GM18502 (cell line): ENCODE measurements around the gene SLC28A2.
"Not testable (repeated sequence)": the region's sequence is repeated elsewhere in the genome, so short reads cannot be mapped to it uniquely, and the experiment has no call there.

Experiments
- ATAC-seq: cut with Tn5 transposase; IDR thresholded peaks from one replicate; pipeline ENCODE4 v1.9.1; 2021; ENCODE audit warnings: mild to moderate bottlenecking; ENCODE audit not compliant: unreplicated experiment, poor library complexity

Gene SLC28A2

DNA sequence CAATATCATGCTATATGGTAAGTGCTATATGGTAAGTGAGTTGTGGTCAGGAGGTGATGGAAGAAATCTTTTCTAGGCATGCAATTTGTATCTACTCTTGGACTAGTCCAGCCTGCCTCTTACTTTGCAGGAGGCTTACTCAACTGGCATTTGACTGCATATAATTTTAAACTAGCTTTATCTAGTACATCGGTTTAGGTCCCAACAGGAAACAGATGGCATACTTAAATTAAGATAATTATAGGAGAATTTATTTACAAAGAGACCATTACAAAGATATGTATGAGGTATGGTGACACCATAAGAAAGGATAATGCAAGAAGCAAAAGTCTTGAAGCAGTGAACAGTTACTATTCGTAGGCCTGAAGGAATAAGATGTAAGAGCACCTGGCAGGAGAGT lies 7.8 kb downstream of the SLC28A2 start:
- no peak for ATAC-seq

DNA sequence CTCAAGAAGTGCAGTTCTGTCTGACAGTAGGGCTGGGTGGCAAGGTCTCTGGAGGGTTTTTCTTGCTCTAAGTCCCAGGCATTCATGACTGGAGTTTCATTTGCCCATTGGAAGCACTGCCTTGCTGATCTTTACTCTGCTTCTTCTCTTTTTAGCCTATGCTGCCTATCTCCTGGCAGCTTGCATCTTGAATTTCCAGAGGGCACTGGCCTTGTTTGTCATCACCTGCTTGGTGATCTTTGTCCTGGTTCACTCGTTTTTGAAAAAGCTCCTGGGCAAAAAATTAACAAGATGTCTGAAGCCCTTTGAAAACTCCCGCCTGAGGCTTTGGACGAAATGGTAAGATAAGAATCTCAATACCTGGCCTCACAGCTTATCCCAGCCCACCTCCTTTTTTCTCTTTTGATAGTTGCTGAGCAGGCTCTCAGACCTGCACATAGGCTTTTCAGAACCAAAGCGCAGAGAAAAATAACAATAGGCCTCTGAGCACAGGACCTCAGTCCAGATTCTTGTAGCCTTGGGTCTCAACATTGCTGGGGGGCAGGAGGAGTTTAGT lies 10.9 kb downstream of the SLC28A2 start:
- no peak for ATAC-seq

DNA sequence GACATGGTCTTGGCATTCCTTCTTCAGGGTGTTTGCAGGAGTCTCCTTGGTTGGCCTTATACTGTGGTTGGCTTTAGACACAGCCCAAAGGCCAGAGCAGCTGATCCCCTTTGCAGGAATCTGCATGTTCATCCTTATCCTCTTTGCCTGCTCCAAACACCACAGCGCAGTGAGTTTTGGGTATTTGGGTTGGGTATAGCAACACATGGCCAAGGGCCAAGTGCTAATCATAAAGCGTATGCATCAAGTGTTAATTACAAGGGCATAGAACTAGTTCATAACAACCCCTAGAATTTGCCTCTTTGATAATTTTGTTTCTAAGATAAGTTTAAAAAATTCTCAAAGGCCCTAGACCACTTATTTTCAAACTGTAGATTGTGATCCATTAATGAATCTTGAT lies 11.8 kb downstream of the SLC28A2 start:
- no peak for ATAC-seq

DNA sequence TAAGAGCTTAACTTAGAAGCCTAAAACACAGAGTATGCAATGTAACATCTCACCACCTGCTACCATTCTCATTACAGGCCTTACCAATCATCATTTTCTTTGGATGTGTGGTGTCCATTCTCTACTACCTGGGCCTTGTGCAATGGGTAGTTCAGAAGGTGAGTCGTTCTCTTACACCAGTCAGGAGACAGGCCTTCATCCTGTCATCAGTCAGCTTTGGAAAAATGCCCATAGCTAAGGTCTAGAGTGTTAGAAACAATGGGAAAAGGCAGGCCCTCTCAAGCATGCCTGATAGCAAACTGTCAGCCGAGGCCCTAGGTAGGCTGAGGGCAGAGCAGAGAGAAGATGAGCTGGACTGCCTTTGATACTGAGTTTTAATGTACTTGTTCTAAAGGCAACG lies 13.5 kb downstream of the SLC28A2 start:
- ATAC-seq: no peak

DNA sequence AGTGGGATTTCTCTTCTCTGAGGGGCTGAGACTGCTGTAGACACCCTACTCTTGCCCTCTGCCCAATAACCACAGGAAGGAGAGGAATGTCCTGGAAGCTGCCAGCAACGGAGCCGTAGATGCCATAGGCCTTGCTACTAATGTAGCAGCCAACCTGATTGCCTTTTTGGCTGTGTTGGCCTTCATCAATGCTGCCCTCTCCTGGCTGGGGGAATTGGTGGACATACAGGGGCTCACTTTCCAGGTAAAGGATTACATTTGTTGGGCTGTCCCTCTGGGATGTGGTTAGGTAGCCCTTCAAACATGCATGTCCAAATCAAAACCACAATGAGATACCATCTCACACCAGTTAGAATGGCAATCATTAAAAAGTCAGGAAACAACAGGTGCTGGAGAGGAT lies 16.1 kb downstream of the SLC28A2 start:
- no peak for ATAC-seq

DNA sequence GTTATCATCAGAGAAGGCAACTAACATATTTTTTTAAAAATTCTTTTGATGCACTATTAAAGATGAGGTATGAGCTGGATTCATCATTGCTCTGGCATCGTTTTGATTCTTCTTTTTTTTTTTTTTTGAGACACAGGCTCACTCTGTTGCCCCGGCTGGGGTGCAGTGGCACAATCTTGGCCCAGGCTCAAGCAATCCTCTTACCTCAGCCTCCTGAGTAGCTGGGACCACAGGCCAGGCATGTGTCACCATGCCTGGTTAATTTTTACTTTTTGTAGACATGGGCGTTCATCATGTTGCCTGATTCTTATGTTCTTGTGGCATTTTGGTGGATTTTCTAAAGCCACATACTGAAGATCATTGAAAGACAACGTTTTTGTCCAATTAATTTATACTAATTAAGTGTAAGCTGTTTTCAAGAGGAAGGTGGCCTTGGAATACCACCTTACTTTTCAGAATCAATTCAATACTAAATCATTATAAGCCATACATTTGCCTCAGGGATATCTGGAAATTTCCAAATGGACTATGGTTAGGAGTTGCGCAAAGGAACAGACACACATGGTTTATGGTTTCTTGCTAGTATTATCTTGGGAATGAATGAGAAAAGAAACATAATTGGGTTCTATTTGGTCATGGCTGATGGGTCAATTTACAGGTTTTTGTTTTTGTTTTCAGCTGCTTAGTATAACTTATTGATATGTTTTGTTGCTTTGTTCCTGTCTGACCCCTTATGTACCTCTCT lies 22.8 kb downstream of the SLC28A2 start:
- ATAC-seq: no peak

DNA sequence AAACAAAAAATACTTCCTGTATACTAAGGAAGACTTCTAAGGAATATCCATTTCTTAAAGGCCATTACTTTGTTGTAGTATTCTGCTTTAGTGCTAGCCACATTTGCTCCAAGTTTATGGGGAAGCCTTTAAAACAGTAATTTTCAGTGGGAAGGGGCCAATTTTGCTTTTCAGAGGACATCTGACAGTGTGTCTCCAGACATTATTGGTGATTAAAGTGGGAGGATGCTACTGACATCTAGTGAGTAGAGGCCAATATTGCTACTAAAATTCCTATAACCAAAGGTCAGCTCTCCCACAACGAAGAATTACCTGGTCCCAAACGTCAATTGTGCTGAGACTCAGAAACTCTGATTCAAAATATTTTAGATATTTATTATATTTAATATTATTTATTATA lies 24.8 kb downstream of the SLC28A2 start:
- ATAC-seq: no peak

DNA sequence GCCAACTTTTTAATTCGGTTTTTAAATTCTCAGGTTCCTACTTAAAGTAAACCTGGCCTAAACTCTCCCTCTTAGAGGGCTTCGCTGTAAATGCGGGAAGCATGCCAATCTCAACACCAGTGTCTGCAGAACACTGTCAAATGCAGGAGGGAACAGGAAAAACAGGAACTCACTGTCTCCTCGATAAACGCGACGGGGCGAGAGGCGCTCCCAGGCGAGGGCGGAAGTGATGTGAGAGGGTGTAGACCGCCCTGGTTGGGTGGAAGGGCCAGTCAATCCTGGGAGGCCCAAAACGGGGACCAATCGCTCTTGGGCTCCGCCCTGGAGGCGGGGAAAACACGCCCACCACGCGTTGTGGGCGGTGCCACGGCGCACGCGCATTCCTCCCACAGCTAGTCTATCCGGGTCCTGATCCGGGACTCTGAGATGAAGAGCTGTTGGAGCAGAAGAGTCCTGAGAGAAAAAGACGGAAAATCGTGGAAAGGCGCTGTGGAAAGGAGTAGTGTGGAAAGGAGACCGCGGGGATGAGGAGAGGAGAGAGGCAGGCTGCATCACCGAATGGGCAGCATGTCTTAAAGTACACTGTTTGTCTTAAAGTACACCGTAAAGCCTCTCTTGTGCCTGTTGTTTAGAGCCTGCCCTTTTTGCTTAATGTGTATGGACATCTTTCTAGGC lies 27.1 kb downstream of the SLC28A2 start:
- ATAC-seq: peak; percentile 100

DNA sequence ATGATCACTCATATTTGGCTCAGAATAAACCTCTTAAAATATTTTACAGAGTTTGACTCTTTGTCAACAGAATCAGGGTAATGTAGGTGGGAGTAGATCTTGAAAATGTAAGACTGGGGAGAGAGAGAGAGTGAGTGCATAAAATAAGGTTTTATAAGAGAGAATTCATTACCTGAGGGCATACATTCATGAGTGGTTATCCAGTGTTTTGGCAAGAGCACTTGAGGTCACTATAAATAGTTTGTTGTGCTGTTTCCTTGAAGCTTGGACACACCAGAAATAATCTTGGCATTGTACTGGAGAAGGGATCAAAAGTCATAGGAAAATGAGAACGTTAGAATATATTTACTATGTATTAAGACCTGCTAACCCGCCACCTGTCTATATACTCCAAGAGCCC lies 33.4 kb downstream of the SLC28A2 start:
- ATAC-seq: no peak

DNA sequence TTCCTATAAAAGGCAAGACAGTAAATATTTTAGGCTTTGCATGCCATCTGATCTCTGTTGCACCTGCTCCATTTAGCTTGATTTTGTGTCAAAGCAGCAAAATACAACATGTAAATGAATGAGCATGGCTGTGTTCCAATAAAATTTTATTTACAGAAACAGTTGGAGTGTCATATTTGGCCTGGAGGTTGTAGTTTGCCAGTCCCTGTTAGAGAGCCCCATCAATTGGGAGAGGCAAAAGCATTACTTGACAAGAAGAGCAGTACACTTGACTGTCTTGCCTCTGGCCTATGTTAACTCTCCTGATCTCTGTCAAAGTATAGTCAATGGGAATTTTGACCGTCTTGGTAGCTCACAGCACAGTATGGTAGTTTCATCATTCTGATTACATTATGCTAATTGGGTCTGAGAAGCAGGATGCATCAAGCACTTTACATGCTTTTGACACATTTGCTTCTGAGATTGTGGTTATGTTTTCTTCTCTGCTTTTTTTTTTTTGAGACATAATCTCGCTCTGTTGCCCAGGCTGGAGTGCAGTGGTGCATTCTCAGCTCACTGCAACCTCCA lies 35.4 kb downstream of the SLC28A2 start:
- ATAC-seq: no peak

DNA sequence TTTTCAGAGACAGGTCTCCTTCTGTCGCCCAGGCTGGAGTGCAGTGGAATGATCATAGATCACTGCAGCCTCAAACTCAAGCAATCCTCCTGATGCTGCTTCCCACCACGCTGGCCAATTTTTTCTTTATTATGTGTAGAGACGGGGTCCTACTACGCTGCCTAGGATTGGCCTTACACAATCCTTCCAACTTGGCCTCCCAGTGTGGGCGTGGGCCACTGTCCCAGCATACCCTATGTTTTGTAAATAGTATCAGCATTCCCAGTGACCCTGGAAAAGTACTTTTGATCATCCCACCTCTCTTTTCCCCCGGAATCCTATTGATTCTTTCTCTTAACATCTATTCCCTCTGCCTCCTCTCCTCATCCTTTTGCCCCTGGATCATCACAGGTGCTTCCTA lies 36.9 kb downstream of the SLC28A2 start:
- ATAC-seq: no peak

DNA sequence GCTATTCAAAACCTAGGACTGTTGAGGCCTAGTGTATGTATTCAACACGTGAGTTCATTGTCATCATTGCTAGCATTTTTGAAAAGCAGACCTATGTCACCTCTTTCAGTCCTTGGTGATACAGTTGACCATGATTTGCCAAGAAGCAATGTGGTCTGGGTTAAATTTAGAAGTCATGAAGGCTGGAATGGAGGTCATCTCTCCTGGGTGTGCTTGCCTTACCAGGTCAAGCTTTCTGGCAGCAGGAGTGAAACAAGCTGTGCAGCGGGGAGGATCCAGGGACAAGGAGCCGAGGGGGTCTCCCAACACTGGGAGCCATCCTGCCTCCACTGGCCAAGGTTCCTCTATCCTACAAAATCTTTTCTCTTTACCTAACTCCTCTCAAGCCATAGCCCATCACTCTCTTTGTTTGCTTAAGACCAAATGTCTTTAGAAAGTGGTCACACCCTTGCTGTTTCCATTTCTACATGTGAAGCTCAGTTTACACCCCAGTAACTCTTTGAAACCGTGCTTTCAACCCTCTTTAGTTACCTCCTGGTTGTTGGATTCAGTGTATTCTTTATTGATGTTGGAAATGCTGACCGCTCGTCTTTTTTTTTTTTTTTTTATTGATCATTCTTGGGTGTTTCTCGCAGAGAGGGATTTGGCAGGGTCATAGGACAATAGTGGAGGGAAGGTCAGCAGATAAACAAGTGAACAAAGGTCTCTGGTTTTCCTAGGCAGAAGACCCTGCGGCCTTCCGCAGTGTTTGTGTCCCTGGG lies 40.0 kb downstream of the SLC28A2 start:
- ATAC-seq: no peak

DNA sequence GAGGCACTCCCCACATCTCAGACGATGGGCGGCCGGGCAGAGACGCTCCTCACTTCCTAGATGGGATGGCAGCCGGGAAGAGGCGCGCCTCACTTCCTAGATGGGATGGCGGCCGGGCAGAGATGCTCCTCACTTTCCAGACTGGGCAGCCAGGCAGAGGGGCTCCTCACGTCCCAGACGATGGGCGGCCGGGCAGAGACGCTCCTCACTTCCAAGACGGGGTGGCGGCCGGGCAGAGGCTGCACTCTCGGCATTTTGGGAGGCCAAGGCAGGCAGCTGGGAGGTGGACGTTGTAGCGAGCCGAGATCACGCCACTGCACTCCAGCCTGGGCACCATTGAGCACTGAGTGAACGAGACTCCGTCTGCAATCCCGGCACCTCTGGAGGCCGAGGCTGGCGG lies 41.3 kb downstream of the SLC28A2 start:
- ATAC-seq: not testable (repeated sequence)

DNA sequence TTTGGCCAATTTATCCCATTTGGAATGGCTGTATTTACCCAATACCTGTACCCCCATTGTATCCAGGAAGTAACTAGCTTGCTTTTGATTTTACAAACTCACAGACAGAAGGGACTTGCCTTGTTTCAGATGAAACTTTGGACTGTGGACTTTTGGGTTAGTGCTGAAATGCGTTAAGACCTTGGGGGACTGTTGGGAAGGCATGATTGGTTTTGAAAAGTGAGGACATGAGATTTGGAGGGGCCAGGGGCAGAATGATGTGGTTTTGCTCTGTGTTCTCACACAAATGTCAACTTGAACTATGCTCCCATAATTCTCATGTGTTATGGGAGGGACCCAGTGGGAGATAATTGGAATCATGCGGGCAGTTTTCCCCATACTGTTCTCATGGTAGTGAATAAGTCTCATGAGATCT lies 46.9 kb downstream of the SLC28A2 start:
- not testable (repeated sequence) for ATAC-seq

DNA sequence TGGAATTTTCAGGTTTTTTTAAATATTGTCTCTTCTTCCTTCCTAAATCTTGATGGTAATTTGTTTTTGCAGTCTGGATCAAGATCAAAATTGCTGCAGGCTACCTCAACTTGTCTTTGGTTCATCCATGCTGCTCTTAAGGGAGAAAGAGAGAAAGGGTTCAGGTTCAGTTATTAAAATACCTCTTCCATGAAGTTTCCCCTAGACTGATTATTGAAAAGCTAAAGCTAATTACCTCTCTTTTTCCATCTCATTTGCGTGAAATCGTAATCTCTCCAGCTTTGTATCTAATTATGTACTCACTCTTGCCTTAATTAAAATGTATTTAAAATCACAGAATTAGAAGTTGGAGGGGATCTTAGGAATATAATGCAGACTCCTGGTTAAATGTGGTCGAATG lies 52.7 kb downstream of the SLC28A2 start:
- ATAC-seq: no peak

DNA sequence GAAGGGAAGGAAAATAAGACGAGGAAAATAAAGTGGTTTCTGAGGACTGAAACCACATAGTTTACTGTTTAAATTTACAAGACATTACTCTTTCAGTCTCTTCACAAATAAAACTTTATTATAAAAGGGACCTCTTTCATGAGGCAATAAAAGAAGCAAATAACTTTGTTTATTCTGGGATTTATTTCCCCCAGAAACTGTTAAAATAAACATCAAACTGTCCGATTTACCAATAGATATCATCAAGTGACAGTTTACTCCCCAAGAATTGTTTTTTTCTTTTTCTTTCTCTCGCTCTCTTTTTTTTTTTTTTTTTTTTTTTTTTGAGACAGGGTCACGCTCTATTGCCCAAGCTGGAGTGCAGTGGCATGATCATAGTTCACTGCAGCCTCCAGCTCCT lies 54.1 kb downstream of the SLC28A2 start:
- ATAC-seq: no peak

DNA sequence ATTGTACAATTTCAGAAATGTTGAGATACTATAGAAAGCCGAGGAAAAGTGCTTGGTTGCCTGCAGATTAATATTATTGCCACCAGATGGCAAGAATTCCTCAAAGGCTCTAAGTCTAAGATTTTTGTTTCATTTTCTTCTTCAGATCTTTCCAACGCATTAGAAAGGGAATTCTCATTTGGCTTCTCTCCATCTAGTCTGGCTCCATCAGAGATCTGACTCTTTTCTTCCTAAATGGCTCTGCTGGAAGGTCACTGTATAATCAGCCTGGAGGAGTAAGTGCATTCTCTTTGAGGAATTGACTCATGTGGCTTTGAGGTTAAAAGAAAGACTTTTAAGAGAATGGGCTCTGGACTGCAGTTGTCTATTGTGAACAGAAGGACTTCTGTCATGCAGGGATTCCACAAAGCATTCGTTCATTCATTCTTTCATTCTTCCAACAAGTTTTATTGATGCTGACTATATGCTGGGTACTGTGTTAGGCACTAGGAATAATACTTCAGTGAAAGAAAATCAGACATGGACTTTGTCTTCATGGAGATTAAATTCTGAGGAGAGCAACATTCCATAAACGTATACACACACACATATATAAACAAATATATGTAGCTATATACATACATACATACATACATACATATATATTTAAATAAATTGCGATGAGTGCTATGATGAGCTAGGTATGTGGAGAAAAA lies 55.3 kb downstream of the SLC28A2 start:
- ATAC-seq: no peak

DNA sequence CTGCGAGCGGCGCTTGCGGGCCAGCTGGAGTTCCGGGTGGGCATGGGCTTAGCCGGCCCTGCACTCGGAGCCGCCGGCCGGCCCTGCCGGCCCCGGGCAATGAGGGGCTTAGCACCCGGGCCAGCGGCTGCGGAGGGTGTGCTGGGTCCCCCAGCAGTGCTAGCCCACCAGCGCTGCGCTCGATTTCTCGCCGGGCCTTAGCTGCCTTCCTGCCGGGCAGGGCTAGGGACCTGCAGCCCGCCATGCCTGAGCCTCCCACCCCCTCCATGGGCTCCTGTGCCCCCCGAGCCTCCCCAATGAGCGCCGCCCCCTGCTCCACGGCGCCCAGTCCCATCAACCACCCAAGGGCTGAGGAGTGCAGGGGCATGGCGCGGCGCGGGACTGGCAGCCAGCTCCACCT lies 62.1 kb downstream of the SLC28A2 start:
- ATAC-seq: not testable (repeated sequence)

DNA sequence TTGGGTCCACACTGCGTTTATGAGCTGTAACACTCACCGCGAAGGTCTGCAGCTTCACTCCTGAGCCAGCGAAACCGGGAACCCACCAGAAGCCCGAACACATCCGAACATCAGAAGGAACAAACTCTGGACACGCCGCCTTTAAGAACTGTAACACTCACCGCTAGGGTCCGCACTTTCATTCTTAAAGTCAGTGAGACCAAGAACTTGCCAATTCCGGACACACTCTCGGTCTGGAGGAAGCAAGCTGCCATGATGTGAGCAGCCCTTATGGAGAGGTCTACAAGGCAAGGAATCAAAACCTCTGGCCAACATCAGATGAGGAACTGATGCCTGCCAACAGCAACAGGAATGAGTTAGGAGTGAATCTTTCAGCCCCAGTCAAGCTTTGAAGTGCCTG lies 62.9 kb downstream of the SLC28A2 start:
- ATAC-seq: no peak
